HEK293 (cell line): Measurements from ENCODE around the gene PDZD2.

ENCODE experiments used
- CTCF ChIA-PET: fragments of 350-600 bp; formaldehyde crosslinking; extraction: SDS; loops from one replicate; lab custom pipeline; 2021; ENCODE audit warnings: antibody characterized with exemption; lab: Yijun Ruan, JAX
- POLR2A ChIA-PET: fragments of 300-600 bp; formaldehyde crosslinking; extraction: SDS; loops from one replicate; lab custom pipeline; 2020; ENCODE audit warnings: antibody characterized with exemption, inconsistent platforms; lab: Yijun Ruan, JAX
- H3K27ac ChIP-seq: fragments of 200-500 bp; sonication (Bioruptor generic); 2 replicates; pipeline ENCODE4 v1.5.1; 2014; ENCODE audit warnings: low read depth, low read length, control low read depth, inconsistent platforms; ENCODE audit errors: extremely low read depth
- H3K36me3 ChIP-seq, 2 experiments: fragments of 200-500 bp in 1 of 2; sonication (Bioruptor generic) in 1 of 2; 1 replicate in 1 of 2; 2 replicates in 1 of 2; pipeline ENCODE4 v1.5.1; 2014 to 2017; ENCODE audit warnings: inconsistent platforms in 2 of 2, low read length in 2 of 2; ENCODE audit not compliant: control insufficient read depth in 2 of 2, insufficient read depth in 1 of 2
- H3K4me1 ChIP-seq: fragments of 200-500 bp; sonication (Bioruptor generic); 2 replicates; pipeline ENCODE4 v1.5.1; 2014; ENCODE audit warnings: mild to moderate bottlenecking, low read length, inconsistent platforms; ENCODE audit not compliant: control insufficient read depth, insufficient read depth
- H3K4me3 ChIP-seq: 2 replicates; pipeline ENCODE4 v1.5.1; 2011; ENCODE audit warnings: low read depth, mild to moderate bottlenecking, control low read depth, low read length, moderate library complexity
- H3K9me3 ChIP-seq: fragments of 200-500 bp; sonication (Bioruptor generic); 2 replicates; pipeline ENCODE4 v1.5.1; 2014; ENCODE audit warnings: low read depth, low read length, inconsistent platforms; ENCODE audit not compliant: control insufficient read depth, insufficient read depth
- KLF1 ChIP-seq: fragments of 450-650 bp; formaldehyde crosslinking; IDR thresholded peaks from 2 replicates; pipeline ENCODE4 v1.5.1; 2016; ENCODE audit warnings: missing biosample characterization, missing genetic modification characterization
- KLF9 ChIP-seq: fragments of 450-650 bp; formaldehyde crosslinking; IDR thresholded peaks from 2 replicates; pipeline ENCODE4 v1.5.1; 2016; ENCODE audit warnings: missing biosample characterization, missing genetic modification characterization, low read depth
- PRDM1 ChIP-seq: fragments of 450-650 bp; formaldehyde crosslinking; IDR thresholded peaks from 2 replicates; pipeline ENCODE4; 2016; ENCODE audit warnings: missing biosample characterization, missing genetic modification characterization
- PRDM10 ChIP-seq: fragments of 450-650 bp; formaldehyde crosslinking; IDR thresholded peaks from 2 replicates; pipeline ENCODE4 v1.5.1; 2016; ENCODE audit warnings: missing biosample characterization, missing genetic modification characterization
- ZBTB17 ChIP-seq: fragments of 450-650 bp; formaldehyde crosslinking; IDR thresholded peaks from 2 replicates; pipeline ENCODE4 v1.5.1; 2016; ENCODE audit warnings: missing biosample characterization, missing genetic modification characterization
- ZFP41 ChIP-seq: fragments of 450-650 bp; formaldehyde crosslinking; IDR thresholded peaks from 2 replicates; pipeline ENCODE4 v1.5.1; 2016; ENCODE audit warnings: missing biosample characterization, missing genetic modification characterization, borderline replicate concordance
- ZNF324 ChIP-seq: fragments of 450-650 bp; formaldehyde crosslinking; IDR thresholded peaks from 2 replicates; pipeline ENCODE4 v1.5.1; 2016; ENCODE audit warnings: missing biosample characterization, missing genetic modification characterization
- ZNF48 ChIP-seq: fragments of 450-650 bp; formaldehyde crosslinking; IDR thresholded peaks from 2 replicates; pipeline ENCODE4 v1.5.1; 2016; ENCODE audit warnings: missing biosample characterization, missing genetic modification characterization
- ZNF521 ChIP-seq: fragments of 450-650 bp; formaldehyde crosslinking; IDR thresholded peaks from 2 replicates; pipeline ENCODE4 v1.5.1; 2017; ENCODE audit warnings: missing biosample characterization, mild to moderate bottlenecking, missing genetic modification characterization
- ZNF558 ChIP-seq: fragments of 450-650 bp; formaldehyde crosslinking; IDR thresholded peaks from 2 replicates; pipeline ENCODE4 v1.5.1; 2016; ENCODE audit warnings: missing biosample characterization, missing genetic modification characterization
- ZNF585B ChIP-seq: fragments of 450-650 bp; formaldehyde crosslinking; IDR thresholded peaks from 2 replicates; pipeline ENCODE4 v1.5.1; 2016; ENCODE audit warnings: missing biosample characterization, missing genetic modification characterization
- ZNF677 ChIP-seq: fragments of 450-650 bp; IDR thresholded peaks from 2 replicates; pipeline ENCODE4 v1.5.0; 2018; ENCODE audit warnings: missing biosample characterization, mild to moderate bottlenecking, missing genetic modification characterization, moderate library complexity
- ZNF692 ChIP-seq: fragments of 450-650 bp; formaldehyde crosslinking; IDR thresholded peaks from 2 replicates; pipeline ENCODE4 v1.5.1; 2016; ENCODE audit warnings: missing biosample characterization, missing genetic modification characterization
- ZSCAN23 ChIP-seq: fragments of 450-650 bp; formaldehyde crosslinking; IDR thresholded peaks from 2 replicates; pipeline ENCODE4 v1.5.1; 2016; ENCODE audit warnings: missing biosample characterization, missing genetic modification characterization
- TF ChIP-seq, protein P1 (sequence below): fragments of 450-650 bp; formaldehyde crosslinking; IDR thresholded peaks from 2 replicates; pipeline ENCODE4 v1.5.1; 2017; ENCODE audit warnings: missing biosample characterization, missing genetic modification characterization

Gene PDZD2

DNA sequence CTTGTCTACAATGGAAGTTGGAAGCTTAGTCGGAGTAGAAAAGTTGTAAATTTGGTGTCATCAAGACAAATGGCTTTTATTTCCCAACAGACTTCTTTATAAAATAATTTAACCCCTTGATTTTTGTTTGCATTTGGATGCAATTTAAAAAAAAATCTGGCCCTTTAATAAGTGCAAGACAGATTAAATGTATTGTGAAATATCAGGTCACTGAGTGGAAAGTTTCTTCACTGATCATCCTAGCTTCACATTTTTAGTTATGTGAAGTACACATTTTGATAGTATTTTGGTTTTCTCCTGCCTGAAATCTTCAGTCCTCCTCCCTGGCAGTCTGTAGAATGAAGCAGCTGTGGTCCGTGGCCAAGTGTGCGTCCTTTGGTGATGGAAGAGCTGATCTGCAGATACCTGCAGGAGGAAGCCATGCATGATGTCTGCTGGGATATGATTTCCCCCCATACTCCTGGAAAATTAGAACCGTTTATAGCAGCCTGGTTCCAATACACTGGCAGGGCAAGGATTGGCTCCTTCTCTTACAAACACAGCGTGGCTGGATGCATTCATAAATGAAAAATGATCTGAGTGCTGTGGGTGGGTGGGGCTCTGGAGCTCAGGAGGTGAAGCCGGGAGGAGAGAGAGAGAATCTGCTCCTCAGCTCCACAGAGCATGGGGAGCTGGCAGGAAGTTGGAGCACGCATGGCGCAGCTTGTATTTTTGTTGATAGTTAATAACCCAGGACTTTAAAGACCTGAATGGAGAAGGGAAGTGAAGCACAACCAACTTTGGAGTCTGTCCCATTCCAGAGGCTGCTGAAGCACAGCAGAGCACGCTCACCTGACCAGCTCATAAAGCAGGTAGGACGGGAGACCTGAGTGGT is 296.8 kb downstream of the PDZD2 start:
- H3K4me1 ChIP-seq = 0 out of 2 replicates have a peak, but pooled peaks cover 3% of the 10 kb centered on the region
- H3K9me3 ChIP-seq = no peaks in the 10 kb centered on the region
- TF ChIP-seq PRDM10 = peak; percentile 57
- TF ChIP-seq ZBTB17 (tag by site-specific recombination) = 0 out of 2 replicates have a peak, but pooled peaks have one; percentile 49
- no peak for TF ChIP-seq ZSCAN23 (tag by site-specific recombination)
- no peak for TF ChIP-seq PRDM1 (tag by site-specific recombination)
- TF ChIP-seq ZNF585B (tag by site-specific recombination) = no peak
- peak; percentile 93 for TF ChIP-seq ZNF558 (tag by site-specific recombination)
- TF ChIP-seq ZNF48 (tag by site-specific recombination) = no peak
- TF ChIP-seq ZNF677 (tag by site-specific recombination) = no peak
- TF ChIP-seq ZNF521 (tag by site-specific recombination) = no peak
- 0 out of 2 replicates have a peak, but pooled peaks have one; percentile 11 for TF ChIP-seq KLF1 (tag by site-specific recombination)
- TF ChIP-seq KLF9 (tag by site-specific recombination) = no peak
- TF ChIP-seq, protein P1, sequence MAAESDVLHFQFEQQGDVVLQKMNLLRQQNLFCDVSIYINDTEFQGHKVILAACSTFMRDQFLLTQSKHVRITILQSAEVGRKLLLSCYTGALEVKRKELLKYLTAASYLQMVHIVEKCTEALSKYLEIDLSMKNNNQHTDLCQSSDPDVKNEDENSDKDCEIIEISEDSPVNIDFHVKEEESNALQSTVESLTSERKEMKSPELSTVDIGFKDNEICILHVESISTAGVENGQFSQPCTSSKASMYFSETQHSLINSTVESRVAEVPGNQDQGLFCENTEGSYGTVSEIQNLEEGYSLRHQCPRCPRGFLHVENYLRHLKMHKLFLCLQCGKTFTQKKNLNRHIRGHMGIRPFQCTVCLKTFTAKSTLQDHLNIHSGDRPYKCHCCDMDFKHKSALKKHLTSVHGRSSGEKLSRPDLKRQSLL (tag by site-specific recombination) = no peak
- TF ChIP-seq ZNF324 = no peak
- H3K4me3 ChIP-seq = no peak overlapping the region
- ChIA-PET POLR2A (interaction anchor here (0.6 kb wide), 1 partner anchor 45 kb away, joined by 8 read pairs; no protein-coding TSS in a partner anchor), CTCF (interaction anchor here (0.5 to 0.7 kb wide), 4 partner anchors 8 to 205 kb away, joined by 3 to 5 read pairs (median 3); no protein-coding TSS in a partner anchor)
- H3K36me3 ChIP-seq = no peaks in the 10 kb centered on the region
- H3K27ac ChIP-seq = no peak overlapping the region

DNA sequence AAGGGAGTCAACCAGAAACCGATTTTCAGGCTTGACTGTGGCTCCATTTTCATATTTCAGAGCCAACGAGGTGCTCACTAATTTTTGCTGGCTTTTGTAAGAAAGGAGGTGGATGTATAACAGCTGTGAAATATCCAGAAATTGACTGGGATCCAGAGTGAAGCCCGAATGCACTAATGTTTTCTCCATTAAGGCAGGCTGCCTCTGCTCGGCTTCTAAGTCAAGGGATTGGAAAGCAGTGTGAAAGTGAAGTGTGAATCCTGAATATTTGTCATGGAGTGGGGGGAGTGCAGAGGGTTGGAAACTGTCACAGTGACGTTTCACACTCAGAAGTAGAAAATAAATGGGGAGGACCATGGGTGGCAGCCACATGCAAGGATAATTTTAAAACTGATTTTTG is 297.8 kb downstream of the PDZD2 start:
- ChIA-PET CTCF (no interaction called here), POLR2A (no interaction called here)
- Histone ChIP-seq H3K36me3 (no peaks in the 10 kb centered on the region), H3K27ac (no peak overlapping the region), H3K4me1 (0 out of 2 replicates have a peak, but pooled peaks cover 3% of the 10 kb centered on the region), H3K4me3 (no peak overlapping the region), H3K9me3 (no peaks in the 10 kb centered on the region)
- TF ChIP-seq ZFP41 (tag by site-specific recombination) = no peak
- TF ChIP-seq ZNF692 (tag by site-specific recombination) = no peak
